DMS153 (cell line): Measurements from ENCODE around the gene ADCYAP1R1.

ENCODE experiments used
- DNase-seq: peaks from one replicate; lab custom pipeline; 2025; lab: John Stamatoyannopoulos, UW

The ADCYAP1R1 gene

DNA sequence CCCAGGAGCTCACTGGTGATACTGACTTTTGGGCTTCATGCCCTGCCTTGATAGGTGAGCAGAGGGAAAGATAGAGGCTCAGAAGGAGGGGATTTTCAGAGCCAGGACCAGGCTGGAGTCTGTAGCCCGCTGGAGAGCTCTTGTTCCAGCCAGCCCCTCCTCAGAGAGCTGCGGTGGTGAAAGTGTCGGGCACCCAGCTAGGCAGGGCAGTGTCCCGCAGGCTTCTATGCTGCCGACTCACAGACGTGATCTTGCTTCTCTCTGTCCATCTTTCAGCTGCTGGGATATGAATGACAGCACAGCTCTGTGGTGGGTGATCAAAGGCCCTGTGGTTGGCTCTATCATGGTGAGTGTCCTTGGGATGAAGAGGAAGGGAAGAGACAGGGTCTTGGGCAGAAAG, 35.2 kb downstream of the ADCYAP1R1 start:
- DNase-seq: no peak

DNA sequence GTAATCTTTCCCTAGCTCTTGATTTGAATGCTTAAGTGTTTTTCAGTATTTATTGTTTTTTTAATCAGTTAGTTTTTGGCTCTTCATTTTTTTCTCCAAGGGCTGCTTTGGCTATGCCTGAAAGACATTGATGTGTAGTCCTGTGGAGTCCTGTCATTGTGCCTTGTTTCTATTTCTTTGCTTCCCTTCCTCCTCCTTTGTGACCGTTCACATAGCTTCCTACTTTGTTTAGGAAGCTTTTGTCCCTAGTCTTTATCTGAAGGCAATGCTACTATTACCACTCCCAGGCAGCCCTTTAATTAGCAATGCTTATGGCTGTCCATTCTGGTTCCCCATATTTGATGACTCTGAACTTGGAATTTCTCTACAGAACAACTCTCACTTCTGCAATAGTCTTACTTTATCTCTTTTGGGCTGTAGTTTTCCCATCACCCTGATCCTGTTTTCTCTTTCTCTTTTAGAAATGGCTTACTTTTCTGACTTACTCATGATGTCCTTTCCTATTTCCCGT, 39.9 kb downstream of the ADCYAP1R1 start:
- DNase-seq: no peak

DNA sequence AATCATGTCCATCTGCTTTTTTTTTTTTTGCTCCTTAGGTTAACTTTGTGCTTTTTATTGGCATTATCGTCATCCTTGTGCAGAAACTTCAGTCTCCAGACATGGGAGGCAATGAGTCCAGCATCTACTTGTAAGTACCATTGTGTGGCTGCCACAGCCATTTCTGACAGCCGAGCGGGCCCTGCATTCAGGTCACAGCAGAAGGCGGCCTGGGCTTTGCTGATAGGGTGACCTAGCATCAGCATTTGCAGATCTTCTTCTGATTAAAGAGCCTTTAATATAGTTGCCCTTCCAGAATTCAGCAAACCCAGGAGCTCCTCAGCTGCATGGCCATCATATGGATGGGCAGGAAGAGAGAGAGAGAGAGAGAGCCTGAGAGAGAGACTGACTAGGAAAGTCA, 40.5 kb downstream of the ADCYAP1R1 start:
- no peak for DNase-seq

DNA sequence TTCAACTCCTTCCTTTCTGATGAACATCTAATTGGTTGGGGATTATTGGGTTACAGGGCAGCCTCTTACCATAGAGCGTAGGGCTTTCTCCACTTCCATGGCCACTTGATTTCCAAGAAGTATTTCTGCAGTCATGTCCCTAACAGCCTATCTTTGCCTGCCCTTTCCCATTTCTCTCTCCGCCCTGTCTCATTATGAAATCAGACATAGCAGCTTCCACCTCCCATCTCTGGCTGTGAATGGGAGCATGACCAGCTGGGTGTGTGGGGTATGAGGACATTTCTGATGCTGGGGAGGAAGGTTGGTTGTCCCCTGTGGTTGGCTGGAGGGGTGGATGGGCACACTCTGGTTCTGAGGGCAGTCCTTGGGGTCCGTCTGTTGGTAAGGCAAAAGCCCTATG, 41.2 kb downstream of the ADCYAP1R1 start:
- DNase-seq: no peak

DNA sequence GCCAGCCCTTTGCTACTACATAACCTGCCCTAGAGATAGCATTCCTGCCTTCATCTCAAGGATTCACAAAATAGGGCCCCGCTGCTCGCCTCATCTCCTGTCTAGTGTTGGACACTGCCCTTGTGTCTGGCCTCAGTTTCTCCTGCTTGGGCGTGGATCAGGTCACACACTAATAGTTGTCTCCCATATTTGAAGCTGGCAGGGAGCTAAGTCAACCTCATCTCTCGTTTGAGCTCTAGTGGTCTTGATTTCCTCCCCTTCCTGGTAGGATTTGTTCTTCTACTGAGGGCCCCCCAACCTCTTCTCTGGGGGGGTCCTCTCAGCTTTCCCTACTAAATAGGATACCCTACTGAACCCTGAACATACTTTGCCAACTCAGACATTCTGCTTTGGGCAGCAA, 42.2 kb downstream of the ADCYAP1R1 start:
- DNase-seq: no peak

DNA sequence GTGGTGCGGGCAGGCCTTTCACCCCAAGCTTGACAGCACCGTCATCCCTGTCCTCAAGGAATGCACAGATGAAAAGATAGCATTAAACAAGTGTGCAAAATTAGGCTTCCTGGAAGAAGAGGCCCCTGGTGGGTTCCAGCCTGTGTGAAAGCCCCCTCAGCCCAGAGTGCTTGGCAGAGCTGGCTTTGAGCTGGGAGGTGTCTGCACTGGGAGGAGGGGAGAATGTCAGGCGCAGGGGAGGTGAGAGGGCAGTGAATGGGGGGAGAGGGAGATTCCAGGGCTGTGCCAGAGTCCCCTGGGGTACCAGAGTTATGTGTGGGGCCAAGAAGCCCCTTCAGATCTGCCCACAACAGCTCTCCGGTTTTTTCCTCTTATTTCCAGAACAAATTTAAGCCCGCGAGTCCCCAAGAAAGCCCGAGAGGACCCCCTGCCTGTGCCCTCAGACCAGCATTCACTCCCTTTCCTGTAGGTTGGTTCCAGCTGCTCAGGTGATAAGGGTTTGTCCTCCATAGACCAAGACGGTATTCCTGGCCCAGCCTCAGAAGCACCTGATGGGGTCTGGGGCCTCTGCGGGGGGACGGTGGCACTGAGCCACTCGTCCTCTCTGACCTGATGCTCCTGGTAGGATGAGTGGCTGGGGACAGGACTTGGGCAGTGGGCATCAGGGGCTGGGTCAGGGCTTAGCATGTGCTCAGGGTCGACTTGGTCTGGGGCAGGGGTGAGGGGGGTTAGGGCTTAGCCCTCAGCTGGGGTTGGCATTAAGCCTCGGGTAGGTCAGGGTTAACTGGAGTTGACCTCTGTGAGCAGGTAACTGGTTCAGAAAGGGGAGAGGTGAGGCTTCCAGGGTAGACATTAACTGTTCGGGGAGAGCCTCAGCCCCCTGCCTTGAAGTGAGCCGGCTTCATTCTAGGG, 43.4 kb downstream of the ADCYAP1R1 start:
- DNase-seq: no peak

DNA sequence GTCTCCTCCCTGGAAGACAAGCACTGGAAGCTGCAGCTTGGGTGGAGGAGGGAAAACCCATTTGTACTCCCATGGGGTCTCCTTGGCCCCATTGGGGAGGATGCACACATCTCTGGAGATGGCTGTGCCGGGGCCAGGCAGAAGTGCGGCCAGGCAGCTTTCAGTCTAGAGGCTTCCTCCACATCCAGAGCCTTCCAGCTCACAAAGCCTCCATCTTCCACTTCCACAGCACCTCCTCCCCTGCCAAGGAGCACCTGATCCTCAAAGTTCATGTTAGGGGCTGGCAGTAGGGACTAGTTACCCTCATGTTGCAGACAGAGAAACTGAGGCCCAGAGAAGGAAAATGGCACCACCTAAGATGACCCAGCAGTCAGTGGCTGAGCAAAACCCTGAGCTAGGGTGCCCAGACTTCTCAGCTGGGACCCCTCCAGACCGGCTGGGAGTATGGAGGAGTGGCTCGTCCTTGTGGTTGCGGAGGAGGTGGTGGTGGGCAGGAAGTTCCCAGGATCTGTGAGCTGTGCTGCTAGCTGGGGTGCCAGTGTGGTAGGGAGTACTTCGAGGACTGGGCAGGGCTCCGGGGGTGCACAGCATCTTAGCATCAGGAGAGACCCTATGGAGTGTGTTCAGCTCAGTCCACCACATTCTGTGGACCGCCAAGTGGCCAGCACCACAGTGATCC, 44.2 kb downstream of the ADCYAP1R1 start:
- no peak for DNase-seq

DNA sequence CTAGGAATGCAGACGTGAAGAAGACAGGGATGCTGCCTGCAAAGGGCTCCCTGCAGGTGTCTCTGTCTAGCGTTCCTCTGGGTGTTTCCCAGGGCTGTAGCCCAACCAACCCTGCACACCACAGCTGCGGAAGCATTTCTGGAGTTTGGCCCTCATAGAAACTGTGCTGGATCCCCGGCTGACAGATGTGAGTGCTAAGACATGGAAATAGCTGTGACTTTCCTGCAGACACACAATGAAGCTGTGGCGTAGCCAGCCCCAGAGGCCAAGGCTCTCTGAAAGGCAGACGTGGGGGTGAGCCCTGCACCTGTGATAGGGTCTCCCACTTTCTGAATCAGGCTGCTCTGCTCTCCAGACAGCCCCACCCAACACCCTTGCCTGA, 44.8 kb downstream of the ADCYAP1R1 start:
- DNase-seq: no peak

DNA sequence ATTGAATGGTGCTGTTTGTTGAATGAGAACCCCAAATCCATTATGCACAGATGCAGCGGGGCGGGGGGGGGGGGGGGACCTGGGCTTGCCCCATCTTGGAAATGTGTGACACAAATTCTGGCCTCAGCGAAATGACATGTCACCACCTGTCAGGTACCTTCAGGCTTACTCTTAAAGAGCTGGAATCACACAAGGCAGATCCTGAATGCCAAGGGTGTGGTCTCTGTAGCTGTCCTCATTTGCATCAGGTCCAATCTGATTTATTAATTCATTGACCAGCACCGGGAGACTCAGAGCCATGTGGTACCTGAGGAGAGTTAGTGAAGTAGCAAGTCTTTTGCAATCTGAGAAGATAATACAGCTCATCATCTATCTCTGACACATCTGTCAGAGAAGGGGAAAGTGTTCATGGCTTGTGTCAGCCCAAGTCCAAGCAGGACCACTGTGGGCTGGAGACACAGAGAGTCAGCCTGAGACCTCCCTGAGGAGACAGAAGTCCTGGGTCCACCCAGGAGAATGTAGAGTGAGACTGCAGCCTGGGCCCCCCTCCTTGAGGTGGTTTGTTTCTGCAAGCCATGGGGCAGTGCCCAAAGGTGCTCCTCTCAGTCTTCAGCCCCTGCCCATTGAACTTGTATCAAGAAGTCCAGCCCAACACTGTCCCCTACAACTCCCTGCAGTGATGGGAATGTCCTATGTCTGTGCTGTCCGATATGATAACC, 46.7 kb downstream of the ADCYAP1R1 start:
- DNase-seq: no peak

DNA sequence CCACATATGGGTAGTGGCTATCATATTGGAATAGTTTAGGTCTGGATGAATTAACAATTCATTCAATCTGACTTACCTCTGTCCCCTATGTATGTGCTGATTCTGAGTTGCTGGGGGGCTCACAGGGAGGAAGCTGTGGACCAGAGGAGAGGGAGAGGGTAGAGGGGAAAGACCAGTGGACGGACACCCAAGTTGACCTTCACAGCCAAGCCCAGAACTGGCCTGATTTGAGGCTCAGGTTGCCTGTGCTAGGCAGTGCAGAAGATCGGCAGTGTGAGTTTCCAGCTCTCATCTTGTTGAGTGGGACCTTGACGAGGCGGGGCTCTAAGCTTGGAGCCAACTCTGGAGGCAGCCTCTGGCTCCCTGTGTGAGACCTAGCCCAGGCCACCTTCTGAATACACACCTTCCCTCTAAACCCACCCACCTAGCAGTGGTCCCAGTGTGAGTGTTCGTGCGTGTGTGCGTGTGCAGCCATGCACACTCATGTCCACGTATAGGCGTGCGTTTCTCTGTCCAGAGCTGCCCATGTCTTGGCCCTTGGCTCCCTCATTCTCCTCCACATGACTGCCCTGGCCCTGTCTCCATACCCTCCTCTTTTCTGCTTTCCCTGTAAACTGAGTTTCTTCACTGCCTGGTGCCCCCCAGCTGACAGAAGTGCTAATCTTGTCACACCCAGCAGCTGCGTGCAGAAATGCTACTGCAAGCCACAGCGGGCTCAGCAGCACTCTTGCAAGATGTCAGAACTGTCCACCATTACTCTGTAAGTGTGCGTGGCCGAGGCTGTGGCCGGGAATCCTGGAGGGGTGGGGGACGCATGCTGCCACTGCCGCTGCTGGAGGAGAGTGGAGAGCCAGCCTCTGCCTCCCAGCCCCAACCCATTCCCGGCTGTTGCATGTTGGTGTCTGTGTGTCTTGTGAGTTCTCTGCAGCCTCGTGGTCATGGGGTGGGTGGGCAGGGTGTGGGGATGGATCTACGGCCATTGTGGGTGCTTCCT, 47.6 kb downstream of the ADCYAP1R1 start:
- DNase-seq: no peak

DNA sequence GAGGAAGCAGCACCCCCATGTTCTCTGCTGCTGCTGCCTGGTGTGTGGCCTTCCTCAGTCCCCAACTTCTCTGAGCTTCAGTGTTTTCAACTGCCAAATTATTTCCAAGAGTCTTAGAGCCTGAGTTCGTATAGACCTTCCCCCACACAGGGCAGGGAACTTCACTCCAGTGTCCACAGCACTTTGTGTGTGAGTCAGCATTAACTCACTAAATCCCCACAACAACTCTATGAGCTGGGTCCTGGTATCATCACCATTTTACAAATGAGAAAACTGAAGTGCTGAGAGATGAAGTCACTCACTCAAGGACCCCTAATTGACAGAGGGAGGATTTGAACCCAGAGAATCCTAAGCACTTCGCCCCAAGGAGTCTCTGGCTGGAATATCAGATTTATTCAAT, 48.3 kb downstream of the ADCYAP1R1 start:
- no peak for DNase-seq

DNA sequence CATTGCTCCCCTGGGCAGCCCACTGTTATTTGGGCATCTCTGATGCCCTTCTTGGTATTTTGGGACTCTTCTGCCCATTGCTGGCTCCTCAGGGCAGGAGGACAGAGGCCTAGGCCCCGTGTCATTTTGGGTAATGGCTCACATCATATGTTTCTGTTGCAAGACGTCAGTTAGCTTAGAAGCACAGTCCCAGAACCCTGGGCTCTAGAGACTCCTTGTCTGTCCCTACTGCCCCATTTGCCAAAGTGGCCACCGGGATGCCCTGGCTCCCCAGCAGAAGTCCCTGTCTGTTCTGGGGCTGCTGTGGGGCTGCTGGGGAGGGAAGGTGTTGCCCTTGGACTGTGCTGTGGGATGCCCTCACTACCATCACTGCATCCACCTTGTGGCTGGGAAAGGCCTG, 48.8 kb downstream of the ADCYAP1R1 start:
- DNase-seq: no peak

DNA sequence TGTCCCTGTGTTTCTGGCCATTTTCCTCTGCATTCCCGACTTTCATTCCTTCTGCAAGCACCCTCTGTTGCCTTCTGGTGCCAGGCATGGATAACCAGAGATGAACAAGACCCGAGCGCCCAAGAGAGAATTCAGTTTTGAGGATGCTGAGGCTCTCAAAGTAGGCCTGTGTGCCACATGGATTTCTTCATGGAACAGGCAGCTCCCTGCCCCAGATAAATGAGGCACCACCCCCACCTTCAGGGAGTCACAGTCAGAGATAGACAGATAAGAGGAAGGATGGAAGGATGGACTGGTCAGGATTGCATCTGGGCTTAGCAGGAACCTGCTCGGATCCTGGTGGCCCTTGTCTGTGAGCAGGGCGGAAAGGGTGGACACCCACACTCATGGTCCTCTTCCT, 49.4 kb downstream of the ADCYAP1R1 start:
- no peak for DNase-seq

DNA sequence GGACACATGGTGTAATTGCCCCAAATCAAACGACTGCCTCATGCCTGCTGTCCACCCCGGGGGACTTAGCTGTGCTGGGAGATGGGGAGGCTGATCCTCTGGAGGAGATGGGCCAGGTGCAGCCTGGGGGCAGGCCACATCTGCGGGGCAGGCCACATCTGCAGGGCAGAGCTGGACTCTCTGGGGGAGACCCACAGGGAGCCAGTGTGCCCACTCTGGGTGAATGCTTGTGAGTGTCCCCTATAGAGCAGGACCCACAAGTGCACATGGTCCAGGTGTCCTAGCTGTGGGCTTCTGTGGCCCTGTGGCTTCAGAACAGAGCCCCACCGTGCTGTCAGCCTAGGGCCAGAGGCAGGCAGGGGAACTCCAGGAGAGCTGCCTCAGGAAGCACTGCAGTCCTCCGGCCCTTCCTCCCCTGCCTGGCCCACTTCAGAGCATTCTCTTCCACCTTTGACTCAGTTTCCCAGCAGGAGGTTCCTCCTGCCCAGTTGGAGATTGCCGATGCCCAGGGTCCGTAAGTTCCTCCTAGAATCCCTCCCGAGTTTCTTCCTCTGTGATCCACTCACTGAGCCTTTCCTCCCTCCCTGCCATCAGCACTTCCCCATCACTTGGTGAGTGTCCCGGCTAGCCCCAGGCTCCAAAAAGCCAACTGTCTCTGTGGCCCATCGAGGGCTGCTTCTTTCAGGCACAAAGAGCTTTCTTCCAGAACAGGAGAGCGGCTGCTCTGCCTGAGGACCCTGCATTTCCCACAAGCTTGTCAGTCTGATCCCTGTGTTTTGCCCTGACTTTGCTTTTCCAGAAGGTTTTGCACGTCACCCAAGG, 50.3 kb downstream of the ADCYAP1R1 start:
- DNase-seq: no peak

DNA sequence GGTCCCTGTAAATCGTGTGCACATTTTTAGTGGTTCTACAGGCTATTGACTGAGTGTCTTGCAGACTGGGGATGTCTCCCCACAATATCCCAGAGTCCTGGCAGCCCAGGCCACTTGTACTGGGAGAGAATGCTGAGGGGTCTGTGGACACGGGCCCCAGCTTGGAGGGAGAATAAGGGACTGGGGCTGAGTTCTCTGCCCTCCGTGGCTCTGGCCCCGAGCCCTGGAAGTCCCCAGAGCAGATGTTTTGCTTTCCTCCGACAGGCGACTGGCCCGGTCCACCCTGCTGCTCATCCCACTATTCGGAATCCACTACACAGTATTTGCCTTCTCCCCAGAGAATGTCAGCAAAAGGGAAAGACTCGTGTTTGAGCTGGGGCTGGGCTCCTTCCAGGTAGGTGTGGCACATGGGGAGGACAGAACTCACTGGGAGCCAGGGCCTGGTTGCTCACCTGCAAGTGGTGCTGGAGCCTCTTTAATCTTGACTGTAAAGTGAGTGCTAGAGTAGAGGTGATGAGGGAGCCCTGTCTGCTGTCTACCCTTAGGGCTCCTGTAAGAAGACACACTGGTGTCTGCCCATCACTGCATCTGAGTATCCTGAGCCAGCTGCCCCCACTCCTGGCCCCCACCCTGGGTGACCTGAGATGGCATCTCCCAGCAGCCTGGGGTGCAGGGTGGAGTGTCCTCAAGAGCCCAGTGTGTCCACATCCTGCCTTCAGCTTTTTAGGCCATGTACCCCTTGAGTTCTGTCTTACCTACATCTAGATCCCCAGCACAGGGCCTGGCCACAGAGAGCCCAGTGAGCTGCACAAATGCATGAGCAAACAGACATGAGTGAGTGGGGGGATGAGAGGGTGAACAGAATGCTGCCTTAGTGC, 51.1 kb downstream of the ADCYAP1R1 start:
- DNase-seq: no peak

DNA sequence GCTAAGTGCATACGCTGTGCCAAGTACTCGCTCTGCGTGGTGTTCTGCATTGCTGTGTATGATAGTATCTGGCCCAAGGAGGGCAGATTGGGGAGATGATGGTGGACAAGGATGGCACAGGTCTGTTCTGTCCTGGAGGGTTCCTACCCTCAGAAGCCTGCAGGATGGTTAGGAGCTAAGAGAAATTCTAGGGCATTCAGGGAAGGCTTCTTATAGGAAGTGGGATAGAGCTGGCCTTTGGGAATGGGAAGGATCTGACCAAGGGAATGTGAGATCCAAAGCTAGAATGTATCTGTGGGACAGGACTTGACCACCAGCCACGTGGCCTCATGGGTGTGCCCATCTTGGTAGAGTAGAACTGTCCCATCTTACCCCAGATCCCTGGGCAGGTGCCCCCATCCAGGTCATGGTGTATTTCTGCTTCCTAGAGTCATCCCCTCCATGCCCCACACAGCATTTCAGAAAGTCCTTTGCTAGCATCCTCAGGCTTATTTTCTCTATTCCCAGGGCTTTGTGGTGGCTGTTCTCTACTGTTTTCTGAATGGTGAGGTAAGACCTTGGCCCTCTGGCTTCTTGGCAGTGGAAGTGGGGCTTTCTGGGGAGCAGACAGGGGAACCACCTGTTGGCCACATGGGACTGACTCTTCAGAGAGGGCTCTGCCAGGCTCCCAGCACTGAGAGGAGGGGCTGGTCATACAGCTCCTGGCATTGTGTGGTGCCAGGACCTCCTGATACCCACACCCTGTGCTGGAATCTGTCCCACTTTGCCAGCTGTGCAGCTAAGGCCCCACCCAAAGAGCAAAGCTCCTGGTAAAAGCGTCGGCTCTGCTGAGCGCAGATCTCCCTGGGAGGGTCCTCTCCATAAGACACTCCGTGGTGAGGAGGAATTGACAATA, 52.5 kb downstream of the ADCYAP1R1 start:
- DNase-seq: no peak

DNA sequence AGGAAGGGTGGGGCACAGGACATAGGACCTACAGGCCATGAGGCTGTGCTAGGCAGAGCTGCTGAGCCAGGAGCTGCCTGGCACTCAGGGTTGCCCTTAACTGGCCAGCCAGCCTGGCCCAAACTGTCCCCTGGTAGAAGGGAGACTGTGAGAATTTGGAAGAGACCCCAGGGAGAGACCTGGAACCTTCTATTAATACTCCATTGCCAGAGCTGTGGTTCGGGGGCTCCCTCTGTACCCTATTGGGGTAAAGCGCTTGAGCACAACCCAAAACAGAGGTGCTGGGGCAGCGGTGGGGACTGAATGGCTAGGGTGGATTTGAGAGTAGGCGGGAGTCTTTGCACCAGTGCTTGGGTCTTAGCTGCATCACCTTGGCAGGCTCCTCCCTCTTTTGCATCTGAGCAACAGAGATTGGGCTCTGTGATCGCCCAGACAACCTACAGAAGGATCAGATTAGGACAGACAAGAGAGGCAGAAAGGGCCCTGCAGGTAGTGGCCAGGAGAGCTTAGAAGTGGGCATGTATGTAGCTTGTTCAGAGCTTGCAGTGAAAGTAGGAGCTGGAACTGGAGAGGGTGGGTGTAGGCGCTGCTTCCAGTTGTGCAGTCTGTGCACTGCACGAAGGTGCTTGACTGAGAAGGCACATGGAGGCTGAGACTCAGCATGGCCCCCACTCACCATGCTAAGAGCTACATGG, 53.3 kb downstream of the ADCYAP1R1 start:
- DNase-seq: no peak
